GM19240 (cell line): Measurements from ENCODE around the gene KCNJ6.
"Not testable (repeated sequence)": the region's sequence is repeated elsewhere in the genome, so short reads cannot be mapped to it uniquely, and the experiment has no call there.

Source experiments
- DNase-seq: peaks from one replicate; pipeline ENCODE4 v3.0.0; 2011; ENCODE audit warnings: low spot score; ENCODE audit not compliant: insufficient read length

Gene KCNJ6

GRCh38 chr21:37654596-37654995 is 261.7 kb downstream of the KCNJ6 start:
- no peak for DNase-seq

DNA sequence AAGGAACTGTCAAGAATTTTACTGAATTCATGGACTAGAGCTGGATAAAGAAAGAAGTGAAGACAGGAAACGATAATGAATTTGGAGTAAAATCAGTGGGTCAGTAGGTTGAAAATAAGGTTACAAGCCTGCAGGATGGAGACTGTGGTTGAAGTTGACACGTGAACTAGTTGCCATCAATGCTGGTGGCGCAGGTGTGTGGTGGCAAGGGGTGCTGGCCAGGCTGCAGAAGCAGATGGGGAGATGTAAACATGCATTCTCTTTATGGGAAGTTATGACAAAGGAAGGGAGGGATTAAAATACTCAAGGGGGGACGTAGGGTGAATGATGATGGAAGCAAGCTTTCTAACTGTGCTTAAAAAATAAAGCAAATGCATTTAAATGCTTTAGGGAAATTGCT is 263.1 kb downstream of the KCNJ6 start:
- no peak for DNase-seq

- no peak for DNase-seq
These were observed 268.5 kb downstream of the KCNJ6 start for GRCh38 chr21:37647781-37648180.

DNA sequence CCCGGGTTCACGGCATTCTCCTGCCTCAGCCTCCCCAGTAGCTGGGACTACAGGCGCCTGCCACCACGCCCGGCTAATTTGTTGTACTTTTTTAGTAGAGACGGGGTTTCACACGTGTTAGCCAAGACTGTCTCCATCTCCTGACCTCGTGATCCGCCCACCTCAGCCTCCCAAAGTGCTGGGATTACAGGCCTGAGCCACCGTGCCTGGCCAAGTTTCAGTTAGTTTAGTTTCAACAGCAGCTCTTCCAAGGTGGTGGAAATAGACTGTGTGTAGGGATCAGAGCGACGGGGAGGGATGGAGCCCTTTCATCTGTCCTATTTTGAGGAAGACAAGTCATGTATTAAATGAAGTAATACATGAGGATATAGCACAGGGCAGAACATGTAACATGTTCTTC is 269.5 kb downstream of the KCNJ6 start:
- not testable (repeated sequence) for DNase-seq

GRCh38 chr21:37645848-37646247 is 270.4 kb downstream of the KCNJ6 start:
- no peak for DNase-seq

- DNase-seq, result no peak
These were observed 271.6 kb downstream of the KCNJ6 start for GRCh38 chr21:37644636-37645035.

DNA sequence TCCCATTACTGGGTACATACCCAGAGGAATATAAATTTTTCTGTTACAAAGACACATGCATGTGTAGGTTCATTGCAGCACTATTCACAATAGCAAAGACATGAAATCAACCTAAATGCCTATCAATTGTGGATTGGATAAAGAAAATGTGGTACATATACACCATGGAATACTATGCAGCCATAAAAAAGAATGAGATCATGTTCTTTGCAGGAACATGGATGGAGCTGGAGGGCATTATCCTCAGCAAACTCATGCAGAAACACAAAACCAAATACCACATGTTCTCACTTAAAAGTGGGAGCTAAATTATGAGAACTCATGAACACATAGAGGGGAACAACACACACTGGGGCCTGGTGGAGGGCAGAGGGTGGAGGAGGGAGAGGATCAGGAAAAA is 272.4 kb downstream of the KCNJ6 start:
- not testable (repeated sequence) for DNase-seq

GRCh38 chr21:37642493-37642892 is 273.8 kb downstream of the KCNJ6 start:
- DNase-seq, result no peak

DNA sequence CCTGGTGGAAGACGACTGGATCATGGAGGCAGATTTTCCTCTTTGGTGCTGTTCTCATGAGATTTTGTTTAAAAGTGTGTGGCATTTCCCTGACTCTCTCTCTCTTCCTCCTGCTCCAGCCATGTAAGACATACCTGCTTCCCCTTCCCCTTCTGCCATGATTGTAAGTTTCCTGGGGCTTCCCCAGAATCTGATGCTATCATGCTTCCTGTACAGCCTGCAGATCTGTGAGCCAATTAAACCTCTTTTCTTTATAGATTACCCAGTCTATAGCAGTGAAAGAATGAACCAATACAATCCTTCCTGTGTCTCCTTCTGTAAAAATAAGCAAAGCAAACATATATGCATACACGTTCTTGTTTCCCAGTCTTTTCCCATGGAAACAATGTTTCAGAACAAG is 276.5 kb downstream of the KCNJ6 start:
- no peak for DNase-seq

GRCh38 chr21:37636152-37636860 is 280.0 kb downstream of the KCNJ6 start:
- no peak for DNase-seq

GRCh38 chr21:37631319-37632117 is 284.7 kb downstream of the KCNJ6 start:
- DNase-seq, result no peak

GRCh38 chr21:37630872-37631271 is 285.4 kb downstream of the KCNJ6 start:
- no peak for DNase-seq

DNA sequence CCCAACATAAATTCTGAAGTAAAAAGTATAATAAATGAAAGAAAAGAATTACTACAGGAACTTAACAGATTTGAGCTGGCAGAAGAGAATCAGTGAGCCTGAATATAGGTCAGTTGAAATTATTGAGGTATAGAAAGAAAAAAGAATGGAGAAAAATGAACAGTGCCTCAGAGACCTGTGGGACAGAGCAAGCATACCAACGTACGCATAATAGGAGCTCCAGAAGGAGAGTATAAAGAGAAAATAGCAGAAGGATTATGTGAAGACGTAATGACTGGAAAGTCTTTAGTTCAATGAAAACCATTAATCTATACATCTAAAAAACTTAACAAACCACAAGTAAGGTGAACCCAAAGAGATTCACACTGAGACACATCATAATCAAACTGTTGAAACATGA is 287.9 kb downstream of the KCNJ6 start:
- no peak for DNase-seq

DNA sequence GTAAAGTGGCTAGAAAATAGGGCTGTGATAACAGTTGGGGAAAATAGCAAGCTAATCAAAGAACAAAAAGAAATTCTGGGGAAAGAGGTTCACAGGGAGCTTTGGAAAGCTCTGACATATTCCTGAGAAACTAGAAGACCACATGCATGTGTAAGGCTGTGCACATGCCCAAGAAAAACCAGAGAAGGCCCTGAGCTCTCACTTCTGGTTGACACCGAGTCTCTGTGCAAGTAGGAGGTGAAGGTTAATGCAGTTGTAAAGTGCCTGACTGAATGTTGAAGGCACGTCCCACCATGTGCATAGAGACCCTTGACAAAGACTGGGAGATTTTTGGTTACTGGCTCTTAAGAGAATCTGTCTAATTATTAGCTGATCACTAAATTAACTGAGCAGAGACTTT is 288.7 kb downstream of the KCNJ6 start:
- DNase-seq, result no peak

DNA sequence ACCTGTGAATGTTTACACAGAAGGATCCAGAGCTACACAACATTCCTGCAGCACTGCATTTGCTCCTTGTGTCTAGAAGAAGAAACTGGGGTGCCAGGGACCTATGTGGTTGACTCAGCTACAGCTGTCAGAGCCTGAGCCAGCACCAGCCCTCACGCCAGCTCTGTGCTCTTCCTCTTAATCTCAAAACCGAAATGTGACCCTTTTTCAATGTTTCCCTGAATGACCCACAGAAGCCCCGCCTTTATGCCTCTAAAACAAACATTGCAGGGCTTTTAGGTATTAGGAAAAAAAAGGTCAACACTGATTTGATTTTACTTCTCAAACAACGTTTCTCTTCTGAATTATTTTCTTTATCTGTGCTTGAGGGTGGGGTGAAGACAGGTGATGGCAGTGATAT is 289.2 kb downstream of the KCNJ6 start:
- DNase-seq, result no peak

DNA sequence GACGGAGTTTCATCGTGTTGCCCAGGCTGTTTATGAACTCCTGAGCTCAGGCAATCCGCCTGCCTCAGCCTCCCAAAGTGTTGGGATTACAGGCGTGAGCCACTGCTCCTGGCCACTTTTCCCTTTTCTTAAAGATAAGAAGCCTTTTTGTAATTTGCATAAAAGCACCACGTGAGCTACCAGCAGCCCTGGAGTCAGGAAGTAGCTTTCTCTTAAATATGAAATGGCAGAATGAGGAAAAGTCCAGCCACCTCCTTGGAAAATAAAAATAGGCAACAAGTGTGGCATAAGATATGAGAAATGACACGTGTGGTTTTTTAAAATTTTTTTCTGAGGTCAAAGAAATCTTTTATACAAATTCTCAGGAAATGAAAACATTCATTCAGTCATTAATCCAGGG is 289.9 kb downstream of the KCNJ6 start:
- DNase-seq, result no peak

DNA sequence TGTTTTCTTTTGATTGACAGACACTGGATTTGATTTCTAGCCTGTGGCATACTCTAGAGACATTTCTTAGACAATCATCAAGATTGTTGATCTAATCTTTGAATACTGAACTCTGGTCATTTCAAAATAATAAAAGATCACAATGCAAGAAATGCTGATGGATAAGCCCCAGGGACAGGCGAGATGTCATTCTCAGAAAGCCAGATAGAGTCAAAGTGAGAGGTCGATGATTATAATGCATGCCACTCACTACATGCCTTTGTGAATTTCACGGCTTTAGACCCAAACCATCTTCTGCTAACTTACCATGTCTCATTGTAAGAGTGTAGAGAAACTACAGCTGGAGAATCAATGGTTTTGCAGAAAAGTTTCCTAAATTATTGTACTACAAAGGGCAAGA is 292.6 kb downstream of the KCNJ6 start:
- DNase-seq, result no peak

DNA sequence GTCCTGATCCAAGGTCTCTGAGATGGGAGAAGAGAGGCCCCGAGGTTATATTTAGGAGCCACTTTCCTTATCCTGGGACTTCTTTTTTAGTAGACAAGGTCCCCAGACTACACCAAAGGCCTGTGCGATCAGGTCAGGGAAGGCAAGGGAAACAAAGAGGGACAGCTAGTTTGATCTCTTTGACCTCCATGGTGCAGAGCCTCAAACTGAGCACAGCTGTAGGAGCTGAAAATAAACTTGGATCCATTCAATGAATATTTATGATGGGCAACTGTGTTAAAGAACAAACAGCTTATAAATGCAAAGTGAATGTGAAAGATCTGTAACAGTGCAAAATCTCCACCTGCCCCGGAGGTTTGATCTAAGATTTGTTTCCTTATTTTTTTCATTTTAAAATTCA is 293.1 kb downstream of the KCNJ6 start:
- DNase-seq, result no peak

GRCh38 chr21:37622755-37623154 is 293.5 kb downstream of the KCNJ6 start:
- DNase-seq, result no peak

GRCh38 chr21:37620401-37620800 is 295.9 kb downstream of the KCNJ6 start:
- no peak for DNase-seq

- DNase-seq, result no peak
These were observed 296.7 kb downstream of the KCNJ6 start for GRCh38 chr21:37619464-37619974.

DNA sequence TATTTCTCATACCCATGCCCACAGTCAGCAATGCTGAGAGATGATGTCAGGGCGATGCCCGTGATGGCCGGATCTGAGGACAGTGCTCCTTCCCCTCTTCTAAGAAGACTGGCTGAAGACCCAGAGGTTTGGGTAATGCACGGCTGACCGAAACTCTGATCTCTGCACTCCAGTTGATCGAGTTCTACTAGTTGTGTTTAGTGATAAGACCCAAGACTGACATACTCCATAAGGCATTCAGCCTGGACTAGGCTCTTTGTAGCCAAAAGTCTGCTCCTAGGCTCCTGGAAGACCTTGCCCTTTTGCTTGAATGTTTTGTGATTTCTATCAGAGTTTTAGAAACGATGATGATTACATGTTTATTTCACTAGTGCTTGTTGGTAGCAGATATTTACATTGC is 298.2 kb downstream of the KCNJ6 start:
- DNase-seq, result no peak

GRCh38 chr21:37615962-37616361 is 300.3 kb downstream of the KCNJ6 start:
- no peak for DNase-seq
